GM18499 (cell line): ENCODE data around the gene SEC11C.

Experiments
- ATAC-seq: cut with Tn5 transposase; IDR thresholded peaks from one replicate; pipeline ENCODE4 v1.9.1; 2021; ENCODE audit warnings: moderate number of reproducible peaks; ENCODE audit not compliant: insufficient read depth, unreplicated experiment

The SEC11C gene

DNA sequence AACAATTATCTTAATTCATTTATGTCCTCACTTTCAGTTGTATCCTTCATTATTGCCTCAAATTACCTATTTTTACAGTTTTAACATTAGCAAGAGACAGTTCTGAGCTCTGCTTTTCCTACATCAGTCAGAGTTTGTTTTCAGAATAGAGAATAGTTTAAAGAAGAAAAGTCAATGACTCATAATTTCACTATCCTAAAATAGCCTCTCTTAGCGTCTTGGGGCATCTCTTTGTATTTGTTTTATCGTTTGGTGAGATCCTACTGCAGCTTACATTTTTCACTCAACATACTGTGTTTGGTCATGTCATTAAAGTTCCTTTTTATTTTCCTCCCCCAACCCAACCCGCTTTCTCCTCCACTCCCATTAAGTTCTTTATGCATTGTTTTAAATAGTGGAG is 3.8 kb downstream of the SEC11C start:
- ATAC-seq, result no peak

DNA sequence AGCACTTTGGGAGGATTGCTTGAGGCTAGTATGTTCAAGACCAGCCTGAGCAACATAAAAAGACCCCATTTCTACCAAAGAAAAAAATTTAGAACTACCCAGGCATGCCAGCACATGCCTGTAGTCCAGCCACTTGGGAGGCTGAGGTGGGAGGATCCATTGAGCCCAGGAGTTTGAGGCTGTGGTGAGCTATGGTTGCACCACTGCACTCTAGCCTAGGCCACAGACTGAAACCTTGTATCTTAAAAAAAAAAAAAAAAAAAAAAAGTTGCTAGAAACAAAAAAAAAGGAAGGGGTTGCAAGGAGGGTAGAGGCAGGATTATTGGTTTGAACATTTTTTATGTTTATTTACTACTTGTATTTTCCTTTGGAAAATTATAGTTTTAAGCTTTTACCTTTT is 4.8 kb downstream of the SEC11C start:
- no peak for ATAC-seq

DNA sequence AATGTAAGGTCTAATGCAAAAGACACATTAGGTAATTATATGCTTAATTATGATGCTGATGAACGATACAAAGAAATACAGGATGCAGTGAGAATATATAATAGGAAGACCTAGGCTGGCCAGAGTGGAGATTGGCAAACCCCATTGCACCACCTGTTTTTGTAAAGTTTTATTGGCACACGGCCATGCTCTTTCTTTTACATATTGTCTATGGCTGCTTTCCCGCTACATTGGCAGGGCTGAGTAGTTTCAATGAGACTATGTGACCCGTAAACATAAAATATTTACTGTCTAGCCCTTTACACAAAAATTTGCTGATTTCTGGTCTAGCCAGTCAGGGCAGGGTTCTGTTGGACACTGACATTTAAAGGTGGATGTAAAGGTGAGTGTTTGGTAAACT is 5.4 kb downstream of the SEC11C start:
- ATAC-seq, result no peak

DNA sequence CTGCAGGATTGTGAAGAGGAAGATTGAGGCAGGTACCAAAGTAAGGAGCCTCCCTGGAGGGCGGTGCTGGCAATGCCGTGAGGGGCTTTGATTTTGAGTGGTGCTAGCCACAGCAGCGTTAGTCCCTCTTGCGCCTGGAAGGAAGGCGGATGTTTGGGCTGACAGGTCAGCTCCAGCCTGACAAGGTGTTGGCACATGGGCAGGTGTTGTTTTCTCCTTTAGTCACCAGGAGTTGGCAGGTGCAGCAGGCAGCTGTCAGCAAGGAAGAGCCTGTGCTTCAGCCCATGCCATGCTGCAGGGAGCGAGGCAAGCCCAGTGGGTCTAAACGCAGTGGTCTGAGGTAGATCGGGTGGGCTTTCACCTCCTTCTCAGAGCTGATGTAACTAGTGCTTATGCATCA is 8.5 kb downstream of the SEC11C start:
- ATAC-seq, result no peak

DNA sequence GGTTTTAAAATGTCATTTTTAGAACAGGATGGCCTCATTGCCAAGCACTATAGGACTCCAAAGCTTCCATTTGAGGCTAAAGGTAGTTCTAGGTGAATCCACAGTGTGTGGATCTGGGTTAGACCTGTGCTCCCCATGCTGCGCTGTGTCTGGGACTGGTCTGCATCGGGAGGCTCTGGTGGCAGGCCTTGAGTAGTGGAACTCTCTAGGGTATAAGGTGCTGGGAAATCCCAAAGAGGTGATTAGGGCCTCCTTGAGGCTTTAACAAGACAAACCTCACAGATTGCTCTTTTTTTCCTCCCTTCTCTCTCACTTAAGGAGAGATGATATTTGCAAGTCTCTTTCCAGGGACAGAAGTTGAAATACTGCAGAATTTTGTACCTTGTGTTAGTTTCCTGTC is 9.3 kb downstream of the SEC11C start:
- no peak for ATAC-seq

DNA sequence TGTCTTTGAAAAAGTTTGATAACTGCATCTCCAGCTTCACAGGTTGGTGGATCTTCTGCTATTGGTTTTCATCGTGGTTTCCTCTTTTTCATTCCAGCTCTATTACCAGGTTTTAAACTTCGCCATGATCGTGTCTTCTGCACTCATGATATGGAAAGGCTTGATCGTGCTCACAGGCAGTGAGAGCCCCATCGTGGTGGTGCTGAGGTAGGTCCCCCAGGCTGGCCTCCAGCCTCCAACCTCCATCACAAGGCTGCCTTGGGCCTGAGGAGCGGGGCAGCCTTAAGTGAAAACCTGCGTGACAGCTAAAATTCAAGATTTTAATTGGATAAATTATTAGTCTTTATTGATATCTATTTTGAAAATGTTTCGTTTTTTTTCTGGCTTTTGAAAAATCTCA is 9.7 kb downstream of the SEC11C start:
- no peak for ATAC-seq

DNA sequence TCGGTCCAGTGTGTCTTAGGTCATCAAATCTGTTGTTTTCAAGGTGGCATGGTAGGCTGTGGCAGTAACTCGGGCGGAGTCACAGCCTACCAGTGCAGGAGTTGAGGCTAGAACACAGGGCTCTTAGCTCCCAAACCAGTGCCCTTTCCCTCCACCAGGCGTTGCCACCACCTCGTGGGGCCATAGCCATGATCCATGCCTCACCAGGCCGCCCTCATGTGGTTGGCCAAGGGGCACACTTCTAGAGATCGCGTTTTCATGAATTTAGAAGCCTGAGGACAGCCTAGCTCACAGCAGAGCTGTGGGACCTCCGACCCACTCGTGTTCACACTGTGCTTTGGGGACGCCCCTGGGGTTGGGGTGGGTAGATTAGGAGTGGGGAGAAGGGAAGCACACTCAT is 10.6 kb downstream of the SEC11C start:
- no peak for ATAC-seq

DNA sequence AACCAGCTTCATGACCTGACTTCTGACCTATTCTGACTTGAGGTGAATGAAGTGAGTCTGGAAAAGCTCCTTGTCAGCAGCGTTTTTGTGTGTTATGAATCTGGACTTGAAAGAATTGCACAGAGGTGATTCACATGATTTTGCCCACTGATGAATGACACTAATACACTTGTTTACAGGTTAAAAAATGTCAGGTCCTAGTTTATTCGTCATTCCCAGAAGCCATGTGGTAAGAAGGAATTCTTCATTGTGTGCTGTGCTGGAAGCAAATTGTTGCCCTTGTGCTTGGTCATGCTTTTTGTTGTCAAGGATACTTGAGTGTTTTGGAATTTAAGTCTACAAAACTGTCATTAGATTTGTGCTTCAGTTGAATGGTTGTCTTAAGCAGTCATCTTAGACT is 15.5 kb downstream of the SEC11C start:
- no peak for ATAC-seq

DNA sequence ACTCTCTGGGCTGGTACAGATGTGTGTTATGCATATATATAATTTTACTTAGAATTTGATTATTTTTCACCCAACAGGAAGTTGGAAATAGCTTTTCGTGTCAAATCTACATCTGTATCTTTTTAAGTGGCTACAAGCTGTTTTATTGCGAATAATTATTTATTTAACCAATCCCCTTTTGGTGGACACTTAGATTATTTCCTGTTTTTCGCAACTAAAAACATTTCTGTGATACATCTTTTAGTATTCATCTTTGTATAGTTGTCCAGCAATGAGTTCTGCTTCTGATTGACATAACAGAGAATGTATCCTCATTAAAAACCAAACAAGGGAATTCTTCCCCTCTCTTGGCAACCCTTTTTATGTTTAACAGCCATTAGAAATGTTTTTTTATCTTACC is 16.6 kb downstream of the SEC11C start:
- ATAC-seq, result no peak

DNA sequence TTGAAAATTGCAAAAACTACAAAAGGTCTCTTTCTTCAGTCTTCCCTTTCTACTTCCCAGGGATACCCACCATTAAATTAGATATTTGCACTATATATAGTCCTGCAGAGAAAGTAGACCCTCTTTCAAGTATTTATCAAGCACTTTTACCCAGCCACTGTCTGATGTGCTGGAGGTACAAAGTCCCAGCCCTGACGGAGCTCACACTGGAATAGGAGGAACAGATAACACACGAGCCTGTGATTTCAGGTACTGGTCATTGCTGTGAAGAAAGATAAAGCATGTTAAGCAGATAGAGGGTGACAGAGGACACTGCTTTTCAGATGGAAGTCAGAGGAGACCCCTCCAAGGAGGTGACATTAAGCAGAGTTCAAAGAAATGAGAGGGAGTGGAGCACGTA is 19.6 kb downstream of the SEC11C start:
- ATAC-seq, result no peak

DNA sequence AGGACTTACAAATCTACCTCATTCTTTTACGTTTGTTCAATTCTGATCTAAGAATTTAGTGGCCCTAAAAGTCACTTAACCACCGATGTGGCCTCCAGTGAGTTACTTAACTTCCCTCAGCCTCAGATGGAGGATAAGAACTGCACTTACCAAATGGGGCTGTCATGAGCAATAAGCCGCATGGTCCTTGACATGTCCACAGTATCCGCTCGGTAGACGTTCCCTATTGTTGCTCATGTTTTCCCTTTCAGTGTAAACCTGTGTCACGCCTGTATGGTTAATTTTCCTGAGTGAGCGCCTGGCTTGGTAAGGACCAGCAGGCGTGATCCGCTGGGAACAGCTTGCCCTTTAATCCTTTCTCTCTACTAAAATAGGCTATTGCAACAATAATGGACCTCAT is 20.3 kb downstream of the SEC11C start:
- no peak for ATAC-seq

DNA sequence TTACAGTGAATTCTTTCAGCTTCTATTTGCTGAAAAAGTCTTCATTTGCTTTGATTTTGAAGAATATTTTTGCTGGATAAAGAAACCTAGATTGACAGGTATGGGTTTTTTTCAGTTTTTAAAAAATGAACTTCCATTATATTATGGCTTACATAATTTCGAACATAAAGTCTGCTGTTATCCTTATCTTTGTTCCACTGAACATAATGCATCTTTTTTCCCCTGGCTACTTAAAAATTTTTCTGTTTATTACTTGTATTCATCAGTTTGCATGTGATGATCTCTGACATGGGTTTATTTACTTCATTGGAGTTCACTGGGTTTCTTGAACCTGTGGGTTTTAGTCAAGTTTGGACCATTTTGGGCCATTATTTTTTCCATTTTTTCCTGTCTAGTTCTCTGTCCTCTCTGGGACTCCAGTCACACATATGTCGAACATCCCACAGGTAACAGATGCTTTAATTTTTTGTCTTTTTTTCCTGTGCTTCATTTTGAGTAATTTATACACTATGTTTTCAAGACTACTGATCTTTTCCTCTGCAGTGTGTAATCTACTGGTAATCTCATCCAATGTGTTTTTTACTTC is 33.1 kb downstream of the SEC11C start:
- ATAC-seq, result no peak

DNA sequence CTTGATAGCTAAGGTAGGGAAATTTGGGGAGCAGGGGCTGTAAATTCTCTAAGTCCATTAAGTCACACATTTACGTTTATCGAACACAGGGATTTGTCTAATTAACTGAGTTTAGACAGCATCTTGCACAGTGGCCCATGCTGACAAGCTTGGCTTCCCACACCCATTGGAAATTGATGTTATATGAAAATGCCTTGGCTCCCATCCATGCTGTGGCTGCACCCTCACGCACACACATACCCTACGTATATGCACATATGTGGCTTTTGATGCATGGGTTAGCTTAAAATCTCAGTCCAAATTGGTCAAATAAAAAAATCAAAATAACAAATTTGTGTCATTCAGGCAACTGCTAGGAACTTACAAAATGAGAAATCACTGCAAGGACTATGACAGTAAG is 37.8 kb downstream of the SEC11C start:
- no peak for ATAC-seq

DNA sequence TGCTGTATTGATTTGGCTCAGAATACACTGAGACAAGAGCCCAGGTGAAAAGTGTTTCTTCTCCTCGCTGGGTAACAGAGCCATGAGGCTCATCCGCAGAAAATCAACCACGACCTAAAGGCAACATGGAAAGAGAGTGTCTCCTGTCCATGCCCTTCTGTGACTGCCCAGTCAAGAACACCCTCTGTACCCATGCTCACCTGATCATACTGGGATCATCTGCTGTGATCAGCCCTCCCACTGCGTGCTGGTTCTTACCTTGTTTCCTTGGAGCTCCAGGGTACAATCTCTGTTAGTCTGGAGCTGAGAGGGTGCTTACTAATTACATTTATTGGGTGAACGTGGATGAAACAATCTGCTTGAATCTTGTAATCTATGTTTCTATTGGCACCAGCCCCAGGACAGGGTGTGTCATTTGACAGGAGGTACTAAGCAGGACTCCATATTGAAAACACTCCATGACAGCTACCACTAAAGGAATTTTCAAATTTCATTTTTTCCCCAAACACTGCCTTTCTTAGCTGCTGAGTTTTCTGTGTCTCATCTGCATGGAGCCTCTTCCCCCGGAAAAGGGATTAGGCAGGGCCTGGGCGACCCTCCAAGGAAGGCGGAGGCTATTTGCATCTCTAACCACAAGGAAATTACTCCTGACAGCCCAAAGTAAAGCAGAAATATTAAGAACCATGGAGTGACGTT is 40.6 kb downstream of the SEC11C start:
- ATAC-seq, result no peak

DNA sequence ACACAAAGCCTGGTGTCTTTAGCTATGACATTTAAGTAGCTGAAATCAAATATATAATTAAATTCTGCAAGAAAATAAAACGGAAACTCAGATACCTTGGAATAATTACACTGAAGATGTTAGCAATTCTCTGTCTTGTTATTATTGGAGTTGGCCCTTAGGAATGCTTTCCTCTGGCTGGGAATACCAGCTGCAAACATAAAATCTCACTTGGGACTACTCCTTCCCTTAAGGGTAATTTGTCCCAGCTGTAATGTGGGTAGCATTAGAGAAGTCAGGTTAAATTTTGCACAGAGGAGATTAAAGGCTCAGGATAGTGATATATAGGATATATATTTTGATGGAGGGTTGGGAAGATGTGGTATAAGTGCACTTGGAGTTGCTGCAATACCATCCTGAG is 43.0 kb downstream of the SEC11C start:
- ATAC-seq, result no peak

DNA sequence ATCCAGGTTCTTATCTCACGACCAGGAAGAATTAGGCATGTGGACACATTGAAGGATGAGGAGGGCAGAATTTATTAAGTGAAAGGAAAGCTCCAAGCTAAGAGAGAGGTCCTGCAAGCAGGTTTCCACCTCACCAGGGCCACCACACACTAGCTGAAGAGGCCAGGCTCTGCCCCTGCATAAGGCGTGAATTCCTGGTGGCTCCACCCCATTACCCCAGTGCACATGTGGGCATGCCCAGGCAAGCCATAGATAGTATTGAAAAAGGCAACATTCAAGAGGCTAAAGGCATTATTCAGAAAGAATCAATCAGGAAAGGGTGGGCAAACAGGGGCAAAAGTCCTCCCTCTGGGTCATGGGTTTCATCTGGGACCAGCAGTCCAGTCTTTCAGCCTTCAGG is 49.3 kb downstream of the SEC11C start:
- no peak for ATAC-seq

DNA sequence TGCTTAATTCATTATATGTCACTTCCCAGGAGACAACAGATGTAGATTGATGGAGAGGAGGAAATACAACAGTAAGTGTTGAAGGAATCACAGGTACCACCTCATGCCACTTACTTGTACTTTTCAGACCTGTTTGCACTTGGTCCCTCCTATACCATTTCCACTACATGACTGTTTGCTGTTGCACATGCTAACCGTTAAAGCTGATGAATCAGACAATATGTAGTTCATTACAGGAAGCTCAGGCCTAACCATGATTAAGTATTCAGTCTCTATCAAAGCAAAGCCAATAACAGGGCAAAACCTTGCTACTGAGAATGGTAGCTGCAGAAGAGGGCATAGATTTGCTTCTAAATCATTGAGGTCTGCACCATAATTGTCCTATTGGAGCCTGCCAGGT is 50.1 kb downstream of the SEC11C start:
- no peak for ATAC-seq

DNA sequence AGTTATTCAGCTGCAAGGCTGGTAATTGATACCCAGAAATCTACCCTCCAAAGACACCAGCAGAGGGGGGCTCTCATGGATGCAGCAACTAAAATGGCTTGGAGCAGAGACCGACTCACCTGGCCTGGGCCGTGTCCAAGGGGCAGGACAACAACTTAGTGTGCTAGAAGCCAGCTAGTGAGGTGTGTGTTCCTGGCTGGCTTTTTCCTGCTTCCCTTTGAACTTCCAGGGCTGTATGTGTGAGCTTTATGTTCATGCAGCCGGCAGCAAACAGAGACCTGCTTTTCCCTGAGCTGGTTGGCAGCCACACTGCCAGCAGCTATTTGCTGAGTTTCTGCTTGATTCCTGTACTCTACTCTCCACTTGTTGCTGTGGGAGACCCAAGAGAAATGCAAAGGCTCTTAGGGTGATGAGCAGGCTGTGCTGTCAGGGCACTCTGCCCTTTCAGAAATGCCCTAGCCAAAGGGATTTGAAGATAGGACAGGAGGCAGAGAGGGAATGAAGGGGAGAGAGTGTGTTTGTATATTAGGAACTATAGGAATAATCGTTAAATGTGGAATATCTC is 56.6 kb downstream of the SEC11C start:
- no peak for ATAC-seq

DNA sequence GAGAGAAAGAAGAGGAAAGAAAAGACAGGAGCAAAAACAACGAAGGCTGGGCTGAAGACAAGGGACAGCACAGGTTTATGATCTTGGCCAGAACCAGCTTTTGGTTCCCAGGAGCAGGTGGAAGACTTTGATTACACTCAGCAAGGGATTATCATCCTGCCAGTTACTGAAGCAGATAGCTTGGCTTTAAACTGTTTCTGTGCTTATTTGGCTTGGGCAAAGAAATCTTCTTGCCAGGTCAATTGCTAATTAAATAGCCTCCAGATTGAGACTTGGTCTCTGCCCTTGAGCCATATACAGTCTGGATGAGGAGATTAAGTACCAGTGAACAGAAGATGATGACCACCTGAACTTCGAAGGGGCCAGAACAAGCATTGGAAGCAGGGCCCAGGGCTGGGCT is 58.0 kb downstream of the SEC11C start:
- ATAC-seq, result no peak

DNA sequence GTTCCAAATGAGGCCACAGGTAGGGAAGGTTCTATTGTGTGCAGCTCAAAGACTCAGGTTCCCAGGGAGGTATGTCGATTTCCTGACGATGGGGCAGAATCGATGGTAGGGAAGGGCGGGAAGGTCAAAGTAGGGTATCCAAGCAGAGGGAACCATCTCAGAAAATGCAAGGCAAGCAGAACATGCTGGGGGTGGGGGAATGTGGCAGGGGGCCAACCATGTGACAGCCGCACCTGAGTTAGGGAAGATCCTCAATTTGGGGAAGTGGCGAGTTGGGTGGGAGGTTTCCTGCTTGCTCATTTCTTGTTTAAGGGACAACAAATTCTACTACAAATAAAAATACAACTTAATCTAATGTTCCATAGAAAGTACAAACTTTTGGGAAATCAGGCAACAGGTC is 58.5 kb downstream of the SEC11C start:
- ATAC-seq, result no peak

DNA sequence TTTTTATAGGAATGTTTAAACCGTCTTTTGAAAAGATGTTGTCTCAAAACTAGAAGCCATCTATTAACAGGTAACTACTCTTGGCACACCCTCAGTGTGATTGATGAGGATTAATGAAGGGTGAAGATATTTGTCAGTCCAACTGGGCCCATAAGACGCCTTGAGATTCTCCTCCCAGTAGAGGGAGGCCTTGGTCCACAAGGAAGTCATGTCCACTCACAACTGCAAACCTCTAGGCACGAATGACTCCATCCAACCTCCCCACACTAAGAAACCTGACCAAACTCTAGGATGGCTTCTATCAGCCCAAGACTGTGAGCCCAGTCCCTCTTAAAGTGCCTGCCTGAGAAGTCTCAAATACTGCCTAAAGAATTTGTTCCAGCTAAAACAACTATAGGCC is 61.1 kb downstream of the SEC11C start:
- ATAC-seq, result no peak

DNA sequence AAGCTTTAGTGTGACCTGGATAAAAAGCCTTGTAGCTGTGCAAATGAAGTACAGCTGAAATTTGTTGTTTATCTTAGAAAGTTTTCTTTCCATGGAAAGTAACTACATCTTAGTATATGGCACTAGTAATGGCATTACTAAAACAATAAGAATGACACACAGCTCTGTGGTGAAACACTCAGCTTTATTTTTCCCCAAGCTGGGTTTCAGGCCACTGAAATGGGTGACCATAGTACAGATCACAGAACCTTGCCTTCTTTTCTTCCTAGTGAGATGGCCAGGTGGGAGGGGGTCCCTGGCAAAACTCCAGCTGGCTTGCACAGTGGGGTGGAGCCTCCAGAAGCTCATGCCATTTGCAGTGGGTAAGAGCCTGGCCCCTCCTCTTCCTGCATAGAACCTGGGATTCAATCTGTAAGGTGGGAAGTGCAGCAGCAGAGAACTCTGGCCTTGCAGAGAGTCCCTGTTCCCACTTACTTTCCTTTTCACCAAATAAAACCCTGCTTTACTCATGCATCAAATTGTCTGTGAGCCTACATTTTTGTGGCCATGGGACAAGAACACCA is 62.7 kb downstream of the SEC11C start:
- ATAC-seq, result no peak
